ENCODE data around the gene ZNF74. TPM values are rescaled to one million over a fixed set of nuclear protein-coding genes. Genes with fewer than 3 reads are reported as not detected.

Gene ZNF74
- total and polyA plus RNA-seq, 10 of the 15 experiments (the other 5 are each of a cell fraction or from before 2014, with no cell fraction given): 0.37 to 9.3 (median 5.1) TPM

GRCh38 chr22:20439928-20440575 is 46.1 kb downstream of the ZNF74 start:
- H3K27me3 ChIP-seq (replicated peaks in 1 of 2; ENCODE audit: control insufficient read depth in 2 of 2, insufficient read depth in 2 of 2, low read length in 1 of 2): peaks cover 8 to 14% of the 10 kb centered on the region in 2 experiments; a peak in 3 of 4 replicates
- no peaks in the 10 kb centered on the region for H4K20me1 ChIP-seq (ENCODE audit: control insufficient read depth, insufficient read depth)
- no peak overlapping the region for H3K4me3 ChIP-seq
- H3K36me3 ChIP-seq (ENCODE audit: control insufficient read depth in 2 of 2, insufficient read depth in 2 of 2, low read length in 1 of 2): no peaks in the 10 kb centered on the region
- BruUV-seq (replicated peaks): no TSS peak
- DNase-seq (ENCODE audit: low read depth, low spot score) (no peak), FAIRE-seq (no peak), ATAC-seq (no peak)
- RAD21 ChIA-PET (ENCODE audit: unreplicated experiment): no interaction called here
- POLR2A ChIA-PET: no interaction called here
- SMC1A ChIA-PET (ENCODE audit: uncharacterized antibody, unreplicated experiment): no interaction called here
- 84% methylated on average over 5 of the region's 5 CpGs for WGBS (ENCODE audit: insufficient coverage, insufficient replicate concordance, low lambda C conversion rate, missing lambda C conversion rate)
- H3K4me1 ChIP-seq (ENCODE audit: control insufficient read depth, insufficient read depth, low read length): no peaks in the 10 kb centered on the region
- no peaks in the 10 kb centered on the region for H3K79me2 ChIP-seq (ENCODE audit: control insufficient read depth, insufficient read depth, low read length)
- no peak overlapping the region for H3K27ac ChIP-seq (ENCODE audit: control insufficient read depth, insufficient read depth)
- intact Hi-C loops (cut with micrococcal nuclease; ENCODE audit: unreplicated experiment): no loop called here
- H2AFZ ChIP-seq (ENCODE audit: control insufficient read depth, low read depth, low read length): no peak overlapping the region
- CTCF ChIA-PET: no interaction called here
- in situ Hi-C loops (cut with MboI): no loop called here
- no peak overlapping the region for H3K9ac ChIP-seq (ENCODE audit: control insufficient read depth, insufficient read depth, low read length)
- no peak overlapping the region for H3K4me2 ChIP-seq (ENCODE audit: control insufficient read depth, insufficient read depth)
- no peaks in the 10 kb centered on the region for H3K9me3 ChIP-seq (replicated peaks; ENCODE audit: control insufficient read depth, insufficient read depth, low read length)
- TF ChIP-seq PML (IDR thresholded peaks at IDR 0.05; ENCODE audit: low read length) (no peak), IRF4 (IDR thresholded peaks at IDR 0.05; ENCODE audit: low read depth, low read length) (no peak), CUX1 (IDR thresholded peaks at IDR 0.05; ENCODE audit: insufficient replicate concordance, low read depth, low read length) (no peak), FOXM1 (IDR thresholded peaks at IDR 0.05; ENCODE audit: low read depth, low read length) (no peak), PKNOX1 (IDR thresholded peaks at IDR 0.05) (no peak), NFXL1 (IDR thresholded peaks at IDR 0.05; ENCODE audit: borderline replicate concordance) (no peak), GATAD2B (conservative IDR thresholded peaks at IDR 0.05; ENCODE audit: low read depth) (no peak), E2F4 (IDR thresholded peaks at IDR 0.05; ENCODE audit: low read depth, low read length) (no peak), HDAC6 (IDR thresholded peaks at IDR 0.05; ENCODE audit: unreplicated experiment) (no peak), IRF5 (IDR thresholded peaks at IDR 0.05; ENCODE audit: borderline replicate concordance) (no peak), ZNF24 (IDR thresholded peaks at IDR 0.05) (no peak), NRF1 (conservative IDR thresholded peaks at IDR 0.05; ENCODE audit: low read depth, low read length) (no peak), ATF3 (IDR thresholded peaks at IDR 0.05; ENCODE audit: borderline replicate concordance, extremely low read depth, low read depth, low read length) (no peak), CBX5 (IDR thresholded peaks at IDR 0.05; ENCODE audit: low read depth) (no peak), MAX (IDR thresholded peaks at IDR 0.05; ENCODE audit: low read depth, low read length) (no peak)
